IMR-90 (cell line): ENCODE measurements around the gene MAP6. TPM values are rescaled to one million over a fixed set of nuclear protein-coding genes. Genes with fewer than 3 reads are reported as not detected.

Experiments
- ATAC-seq: fragments of 200-7000 bp; cut with Tn5 transposase; 2 replicates; pipeline ENCODE4 v1.9.1; 2020; ENCODE audit warnings: low read depth, mild to moderate bottlenecking, moderate library complexity
- BruUV-seq: library from RNA; stranded (reverse); fragments of 400-500 nt; replicated peaks from 2 replicates; lab custom pipeline; 2021; lab: Mats Ljungman, UMichigan
- CTCF ChIA-PET: fragments of 300-600 bp; formaldehyde crosslinking; extraction: SDS; loops from one replicate; lab custom pipeline; 2021; ENCODE audit warnings: antibody characterized with exemption; lab: Yijun Ruan, JAX
- POLR2A ChIA-PET: fragments of 300-600 bp; sonication (Branson Sonifier 250); formaldehyde crosslinking; loops from one replicate; lab custom pipeline; 2022; ENCODE audit warnings: antibody characterized with exemption; ENCODE audit not compliant: unreplicated experiment; lab: Charles Lee
- DNase-seq: peaks from one replicate; pipeline ENCODE4 v3.0.0; 2013
- H2AFZ ChIP-seq: replicated peaks from 2 replicates; pipeline ENCODE3; 2013; ENCODE audit warnings: low read length, mild to moderate bottlenecking; ENCODE audit not compliant: poor library complexity
- H2AK5ac ChIP-seq: 2 replicates; pipeline ENCODE4 v1.6.1; 2013; ENCODE audit warnings: low read depth, low read length, inconsistent platforms
- H2AK9ac ChIP-seq: replicated peaks from 2 replicates; pipeline ENCODE3; 2013; ENCODE audit warnings: mild to moderate bottlenecking, low read depth, low read length, moderate library complexity; ENCODE audit not compliant: poor library complexity
- H2BK120ac ChIP-seq: 2 replicates; pipeline ENCODE4 v1.6.1; 2013; ENCODE audit warnings: low read depth, low read length, inconsistent platforms
- H2BK15ac ChIP-seq: 3 replicates; pipeline ENCODE4 v1.6.1; 2013; ENCODE audit warnings: low read depth, low read length, inconsistent platforms
- H2BK20ac ChIP-seq: 2 replicates; pipeline ENCODE4 v1.6.1; 2013; ENCODE audit warnings: low read depth, mild to moderate bottlenecking, inconsistent platforms, low read length, moderate library complexity
- H2BK5ac ChIP-seq: 2 replicates; pipeline ENCODE4 v1.6.1; 2013; ENCODE audit warnings: mild to moderate bottlenecking, low read depth, low read length, inconsistent platforms; ENCODE audit not compliant: poor library complexity, severe bottlenecking
- H3K14ac ChIP-seq: replicated peaks from 2 replicates; pipeline ENCODE4 v1.6.1; 2013; ENCODE audit warnings: low read depth, low read length, inconsistent platforms
- H3K18ac ChIP-seq: 2 replicates; pipeline ENCODE4 v1.6.1; 2013; ENCODE audit warnings: low read depth, low read length, control low read depth
- H3K23ac ChIP-seq: 2 replicates; pipeline ENCODE4 v1.6.1; 2013; ENCODE audit warnings: low read depth, low read length, inconsistent platforms
- H3K27ac ChIP-seq: 2 replicates; pipeline ENCODE4 v1.5.1; 2013; ENCODE audit warnings: mild to moderate bottlenecking, control low read depth, low read length; ENCODE audit not compliant: insufficient read depth
- H3K27me3 ChIP-seq: 2 replicates; pipeline ENCODE4 v1.6.1; 2013; ENCODE audit warnings: low read length; ENCODE audit not compliant: control insufficient read depth, insufficient read depth
- H3K36me3 ChIP-seq: 2 replicates; pipeline ENCODE4 v1.6.1; 2013; ENCODE audit warnings: low read length, mixed read lengths; ENCODE audit not compliant: control insufficient read depth, insufficient read depth
- H3K4ac ChIP-seq: 2 replicates; pipeline ENCODE4 v1.6.1; 2013; ENCODE audit warnings: low read depth, low read length, inconsistent platforms
- H3K4me1 ChIP-seq: 2 replicates; pipeline ENCODE4 v1.6.1; 2013; ENCODE audit warnings: low read length, mixed read lengths; ENCODE audit not compliant: control insufficient read depth, insufficient read depth
- H3K4me2 ChIP-seq: 2 replicates; pipeline ENCODE4 v1.6.1; 2013; ENCODE audit warnings: low read depth, mild to moderate bottlenecking, control low read depth, low read length, moderate library complexity
- H3K4me3 ChIP-seq: 2 replicates; pipeline ENCODE4 v1.5.1; 2013; ENCODE audit warnings: low read depth, mild to moderate bottlenecking, control low read depth, low read length, moderate library complexity; ENCODE audit not compliant: insufficient read depth
- H3K56ac ChIP-seq: 2 replicates; pipeline ENCODE4 v1.6.1; 2013; ENCODE audit warnings: low read length, inconsistent platforms; ENCODE audit not compliant: insufficient read depth; ENCODE audit errors: extremely low read depth
- H3K79me1 ChIP-seq, 2 experiments: 2 replicates each; pipeline ENCODE4 v1.6.1; 2013; ENCODE audit warnings: low read length in 2 of 2, inconsistent platforms in 1 of 2, low read depth in 1 of 2
- H3K9ac ChIP-seq: 2 replicates; pipeline ENCODE4 v1.6.1; 2013; ENCODE audit warnings: low read depth, low read length, control low read depth
- H3K9me1 ChIP-seq: 2 replicates; pipeline ENCODE4 v1.6.1; 2013; ENCODE audit warnings: low read length, inconsistent platforms; ENCODE audit not compliant: insufficient read depth
- H3K9me3 ChIP-seq: 2 replicates; pipeline ENCODE4 v1.6.1; 2013; ENCODE audit warnings: low read length; ENCODE audit not compliant: control insufficient read depth, insufficient read depth
- H4K20me1 ChIP-seq: 2 replicates; pipeline ENCODE4 v1.6.1; 2013; ENCODE audit warnings: low read length, inconsistent platforms; ENCODE audit not compliant: insufficient read depth
- H4K5ac ChIP-seq: 2 replicates; pipeline ENCODE4 v1.6.1; 2013; ENCODE audit warnings: mild to moderate bottlenecking, low read depth, low read length, control low read depth
- H4K8ac ChIP-seq, 2 experiments: 2 replicates each; pipeline ENCODE4 v1.6.1; 2013; ENCODE audit warnings: low read depth in 2 of 2, low read length in 2 of 2, control low read depth in 1 of 2, inconsistent platforms in 1 of 2
- H4K91ac ChIP-seq: 2 replicates; pipeline ENCODE4 v1.6.1; 2013; ENCODE audit warnings: low read depth, low read length, inconsistent platforms; ENCODE audit not compliant: insufficient read depth
- CEBPB ChIP-seq: IDR thresholded peaks from 2 replicates; pipeline ENCODE4 v1.6.1; 2012; ENCODE audit warnings: low read depth, low read length, improper control_type of control experiment
- CHD1 ChIP-seq: IDR thresholded peaks from 2 replicates; pipeline ENCODE4 v1.6.1; 2012; ENCODE audit warnings: low read depth, low read length, improper control_type of control experiment
- FOS ChIP-seq: fragments of 150-350 bp; IDR thresholded peaks from 2 replicates; pipeline ENCODE4 v1.6.1; 2016; ENCODE audit warnings: low read depth, low read length
- MAZ ChIP-seq: IDR thresholded peaks from 2 replicates; pipeline ENCODE4 v1.6.1; 2012; ENCODE audit warnings: low read depth, mild to moderate bottlenecking, low read length, improper control_type of control experiment, moderate library complexity, borderline replicate concordance
- NFE2L2 ChIP-seq: fragments of 150-350 bp; IDR thresholded peaks from 2 replicates; pipeline ENCODE4 v1.6.1; 2016; ENCODE audit warnings: low read depth, mild to moderate bottlenecking, low read length
- RCOR1 ChIP-seq: IDR thresholded peaks from 2 replicates; pipeline ENCODE4 v1.6.1; 2012; ENCODE audit warnings: mild to moderate bottlenecking, low read length, improper control_type of control experiment; ENCODE audit not compliant: insufficient replicate concordance
- SMC3 ChIP-seq: fragments of 150-350 bp; IDR thresholded peaks from 2 replicates; pipeline ENCODE4 v1.6.1; 2016; ENCODE audit warnings: low read depth, mild to moderate bottlenecking, antibody characterized with exemption, low read length, moderate library complexity
- WGBS, 2 experiments: methylation state at CpG; one replicate each; pipeline versions ENCODE4 v1.1.5 to v1.1.7; 2013; ENCODE audit warnings: missing lambda C conversion rate in 2 of 2; ENCODE audit not compliant: insufficient read length in 1 of 2; ENCODE audit errors: extremely low coverage in 2 of 2; 5-methylcytosine and 5-hydroxymethylcytosine counted together
- dilution Hi-C: fragments of 300-500 bp; cut with HindIII; formaldehyde crosslinking; loops from one replicate; pipeline ENCODE4 v1.14.3; 2018; ENCODE audit warnings: low sequenced_read_pairs; ENCODE audit not compliant: unreplicated experiment
- in situ Hi-C: fragments of 300-500 bp; cut with MboI; formaldehyde crosslinking; loops from 3 replicates; pipeline ENCODE4 v1.14.3; 2019; ENCODE audit warnings: low sequenced_read_pairs, inconsistent platforms, mixed read lengths
- intact Hi-C: fragments of 100-400 bp; cut with micrococcal nuclease; formaldehyde crosslinking; loops from 2 replicates; pipeline ENCODE4 v1.10.0; 2022
- polyA plus RNA-seq, 3 experiments: library from polyadenylated mRNA; depleted of rRNA; stranded (reverse); fragments of >200 nt; gene quantifications; 2 replicates each; pipeline ENCODE4 v1.2.3, GENCODE V29; 2012; ENCODE audit warnings: low replicate concordance in 1 of 3
- total RNA-seq: library from RNA; depleted of rRNA; stranded (reverse); fragments of >200 nt; gene quantifications from 2 replicates; pipeline ENCODE4 v1.2.3, GENCODE V29; 2012
- TF ChIP-seq, protein P1 (sequence below): fragments of 150-350 bp; IDR thresholded peaks from 2 replicates; pipeline ENCODE4 v1.6.1; 2017; ENCODE audit warnings: mild to moderate bottlenecking, antibody characterized with exemption, low read length, low read depth
- TF ChIP-seq, protein P2 (sequence below): fragments of 150-350 bp; IDR thresholded peaks from 2 replicates; pipeline ENCODE4 v1.6.1; 2016; ENCODE audit warnings: low read depth, mild to moderate bottlenecking, low read length, moderate library complexity, borderline replicate concordance

The MAP6 gene
- total and polyA plus RNA-seq, 2 of the 4 experiments (the other 2 are of a cell fraction): 3.0 to 3.4 TPM

DNA sequence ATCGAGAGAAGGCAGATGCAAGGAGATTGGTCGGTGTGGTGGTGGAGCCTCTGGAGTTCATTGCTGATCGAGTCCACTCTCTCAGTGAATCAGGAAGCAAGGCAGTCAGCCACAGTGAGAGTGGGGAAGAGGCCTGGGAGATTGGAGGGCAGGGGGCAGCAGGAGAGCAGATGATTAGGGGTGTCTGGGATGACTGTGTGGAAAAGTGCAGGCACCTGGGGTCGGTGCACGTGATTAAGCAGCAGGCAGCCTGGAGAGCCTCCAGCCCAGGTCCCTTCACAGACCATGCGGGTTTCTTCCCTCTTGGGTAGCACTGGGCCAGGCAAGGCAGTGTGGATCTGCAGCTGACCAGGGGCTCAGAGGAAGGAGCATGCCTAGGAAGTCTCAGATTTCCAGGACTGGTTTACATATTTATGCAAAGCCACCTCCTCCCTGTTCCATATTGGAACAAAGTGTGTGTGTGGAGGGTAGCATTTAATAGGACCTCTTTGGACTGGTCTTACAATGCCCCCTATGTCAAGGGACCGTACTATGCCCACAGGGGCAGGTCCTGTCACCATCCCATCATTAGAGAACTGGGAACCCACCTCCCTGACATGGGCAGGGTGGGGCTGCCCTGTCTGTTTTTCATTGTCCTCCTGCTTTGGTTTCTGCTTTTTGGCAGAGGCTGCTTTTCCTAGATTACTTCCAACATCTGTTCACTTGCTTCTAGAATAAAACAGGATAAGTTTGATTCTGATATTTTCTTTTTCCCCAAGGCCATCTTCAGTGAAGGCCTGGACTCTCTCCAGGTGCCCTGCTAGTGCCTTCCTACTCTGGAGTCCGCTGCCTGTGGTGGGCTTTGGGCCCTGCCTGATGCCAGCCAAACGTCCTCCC, 129.1 kb downstream of the MAP6 start (continued):
- TF ChIP-seq CHD1: no peak
- no peak for TF ChIP-seq NFE2L2

DNA sequence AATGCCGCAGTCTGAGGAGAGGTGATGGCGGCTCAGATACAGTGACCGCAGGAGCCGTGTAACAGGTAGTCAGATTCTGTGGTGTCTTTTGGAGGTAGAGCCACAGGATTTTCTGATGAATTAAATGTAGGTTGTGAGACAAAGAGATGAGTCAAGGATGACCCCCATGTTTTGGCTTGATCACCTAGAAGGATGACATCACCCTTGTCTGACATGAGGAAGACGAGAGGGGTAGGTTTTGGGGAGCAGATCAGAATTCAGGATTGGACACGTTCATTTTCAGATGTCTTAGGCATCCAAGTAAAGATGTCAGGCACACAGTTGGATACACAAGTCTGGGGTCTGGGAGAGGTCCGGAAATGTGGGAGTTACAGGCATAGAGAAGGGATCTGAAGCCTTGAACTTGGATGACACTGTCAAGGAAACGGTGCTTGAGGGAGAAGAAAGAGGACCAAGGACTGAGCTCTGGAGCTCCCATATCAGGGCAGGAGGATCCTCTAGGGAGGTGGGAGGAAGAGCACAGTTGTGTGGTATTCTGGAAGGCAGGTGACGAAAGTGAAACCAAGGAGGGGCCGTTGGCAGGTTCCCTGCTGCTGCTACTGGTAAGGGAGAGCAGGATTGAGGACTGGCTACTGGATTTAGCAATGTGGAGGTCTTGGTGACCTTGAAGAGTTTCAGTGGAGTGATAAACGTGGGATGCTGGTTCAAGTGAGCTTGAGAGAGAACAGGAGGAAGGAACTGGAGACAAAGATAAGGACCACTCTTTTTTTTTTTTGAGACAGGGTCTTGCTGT, 130.5 kb downstream of the MAP6 start:
- POLR2A ChIA-PET: no interaction called here
- TF ChIP-seq CHD1 (no peak), MAZ (no peak), RCOR1 (no peak), NFE2L2 (no peak), SMC3 (no peak), CEBPB (no peak), FOS (no peak)
- TF ChIP-seq, protein P1, sequence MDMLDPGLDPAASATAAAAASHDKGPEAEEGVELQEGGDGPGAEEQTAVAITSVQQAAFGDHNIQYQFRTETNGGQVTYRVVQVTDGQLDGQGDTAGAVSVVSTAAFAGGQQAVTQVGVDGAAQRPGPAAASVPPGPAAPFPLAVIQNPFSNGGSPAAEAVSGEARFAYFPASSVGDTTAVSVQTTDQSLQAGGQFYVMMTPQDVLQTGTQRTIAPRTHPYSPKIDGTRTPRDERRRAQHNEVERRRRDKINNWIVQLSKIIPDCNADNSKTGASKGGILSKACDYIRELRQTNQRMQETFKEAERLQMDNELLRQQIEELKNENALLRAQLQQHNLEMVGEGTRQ: no peak
- TF ChIP-seq, protein P2, sequence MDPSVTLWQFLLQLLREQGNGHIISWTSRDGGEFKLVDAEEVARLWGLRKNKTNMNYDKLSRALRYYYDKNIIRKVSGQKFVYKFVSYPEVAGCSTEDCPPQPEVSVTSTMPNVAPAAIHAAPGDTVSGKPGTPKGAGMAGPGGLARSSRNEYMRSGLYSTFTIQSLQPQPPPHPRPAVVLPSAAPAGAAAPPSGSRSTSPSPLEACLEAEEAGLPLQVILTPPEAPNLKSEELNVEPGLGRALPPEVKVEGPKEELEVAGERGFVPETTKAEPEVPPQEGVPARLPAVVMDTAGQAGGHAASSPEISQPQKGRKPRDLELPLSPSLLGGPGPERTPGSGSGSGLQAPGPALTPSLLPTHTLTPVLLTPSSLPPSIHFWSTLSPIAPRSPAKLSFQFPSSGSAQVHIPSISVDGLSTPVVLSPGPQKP: no peak

More for the DNA sequence above, 130.5 kb downstream of the MAP6 start:
- in situ Hi-C loops: loop anchor here (25.0 kb wide), 1 partner anchor 251 kb away; no protein-coding TSS in a partner anchor
- no peaks in the 10 kb centered on the region for H3K9me3 ChIP-seq
- H3K4me2 ChIP-seq: no peak overlapping the region
- no peaks in the 10 kb centered on the region for H3K36me3 ChIP-seq
- H3K4me1 ChIP-seq: peaks cover 8% of the 10 kb centered on the region; the same call in 1 of the 2 replicates
- H3K18ac ChIP-seq: no peak overlapping the region
- H3K9me1 ChIP-seq: no peaks in the 10 kb centered on the region
- H3K27me3 ChIP-seq: no peaks in the 10 kb centered on the region; the same call in 1 of the 2 replicates
- H3K56ac ChIP-seq: no peak overlapping the region
- H2BK15ac ChIP-seq: no peak overlapping the region
- no peak for ATAC-seq
- no peak overlapping the region for H3K9ac ChIP-seq
- H2BK5ac ChIP-seq: no peak overlapping the region
- H4K20me1 ChIP-seq: no peaks in the 10 kb centered on the region
- H4K91ac ChIP-seq: no peak overlapping the region
- WGBS, 2 experiments: 91% methylated on average over 6 of the region's 11 CpGs; no CpG with 5 or more reads in 1 of the 2 experiments
- CTCF ChIA-PET: interaction anchor here (0.6 kb wide), 3 partner anchors 11 to 198 kb away, joined by 3 to 4 read pairs (median 4); no protein-coding TSS in a partner anchor
- intact Hi-C loops: no loop called here
- no peak overlapping the region for H2AFZ ChIP-seq
- H3K79me1 ChIP-seq: no peaks in the 10 kb centered on the region
- no peak overlapping the region for H2AK5ac ChIP-seq
- no peak for DNase-seq
- BruUV-seq: no TSS peak
- no peak overlapping the region for H2BK20ac ChIP-seq
- H3K27ac ChIP-seq: no peak overlapping the region
- dilution Hi-C loops: no loop called here
- no peak overlapping the region for H4K5ac ChIP-seq
- H3K14ac ChIP-seq: no peak overlapping the region
- no peak overlapping the region for H2AK9ac ChIP-seq
- H3K4me3 ChIP-seq: no peak overlapping the region
- no peak overlapping the region; the same call in 1 of the 2 replicates for H3K23ac ChIP-seq
- no peak overlapping the region for H4K8ac ChIP-seq
- no peak overlapping the region for H3K4ac ChIP-seq
- H2BK120ac ChIP-seq: no peak overlapping the region
